Suprapubic skin (tissue), 2 donors: ENCODE results near the gene TCEAL9.

ENCODE experiments used
- EP300 ChIP-seq: sonication (generic); formaldehyde crosslinking; IDR thresholded peaks from one replicate; pipeline ENCODE4 v1.6.1; 2017; ENCODE audit warnings: antibody characterized with exemption
- POLR2A ChIP-seq, 2 donors: fragments of 450-650 bp; IDR thresholded peaks; one replicate each; pipeline ENCODE4 v1.6.1; 2017; ENCODE audit warnings: antibody characterized with exemption in 2 of 2, mild to moderate bottlenecking in 2 of 2, moderate library complexity in 2 of 2

DNA sequence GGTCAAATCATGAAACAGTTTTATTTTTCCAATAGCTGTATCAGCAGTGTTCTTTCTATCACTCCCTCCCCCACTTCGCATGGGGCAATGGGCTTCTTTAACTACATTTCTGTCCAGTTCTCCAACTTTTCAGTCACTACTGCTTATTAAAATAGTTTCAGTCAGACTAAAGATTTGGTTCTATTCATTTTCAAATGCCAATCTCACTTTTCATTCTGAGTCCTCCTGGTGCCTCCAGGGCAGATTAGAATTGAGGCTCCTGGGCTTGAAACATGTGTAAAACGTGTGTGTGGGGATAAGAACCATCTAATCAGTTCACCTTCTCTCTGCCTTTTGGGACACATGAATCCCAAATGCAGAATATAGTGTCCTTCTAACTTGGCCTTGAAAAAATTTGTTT is 16.6 kb downstream of the TCEAL9 start:
- no peak for TF ChIP-seq POLR2A (IDR thresholded peaks at IDR 0.05)
- TF ChIP-seq EP300 = no peak
